AG09309 (cell line): ENCODE data around the gene NEURL2.

Source experiments
- DNase-seq: peaks from one replicate; pipeline ENCODE4 v3.0.0-alpha.2; 2010; ENCODE audit warnings: low read depth
- H3K4me3 ChIP-seq: 2 replicates; pipeline ENCODE4 v1.5.1; 2011; ENCODE audit warnings: mild to moderate bottlenecking, low read depth, low read length, moderate library complexity; ENCODE audit not compliant: control insufficient read depth
- CTCF ChIP-seq: IDR thresholded peaks from 2 replicates; pipeline ENCODE4 v1.5.1; 2011; ENCODE audit warnings: mild to moderate bottlenecking, low read depth, low read length, inconsistent platforms; ENCODE audit not compliant: insufficient read depth, control insufficient read depth; ENCODE audit errors: missing control alignments

NEURL2 gene

GRCh38 chr20:45919542-45920399 is 28.8 kb upstream of the NEURL2 start:
- no peak for TF ChIP-seq CTCF
- H3K4me3 ChIP-seq, result no peak overlapping the region
- DNase-seq, result no peak

GRCh38 chr20:45918779-45919537 is 27.9 kb upstream of the NEURL2 start:
- no peak for TF ChIP-seq CTCF
- no peak for DNase-seq
- no peak overlapping the region for H3K4me3 ChIP-seq

GRCh38 chr20:45918182-45918737 is 27.3 kb upstream of the NEURL2 start:
- no peak overlapping the region for H3K4me3 ChIP-seq
- no peak for DNase-seq
- TF ChIP-seq CTCF, result no peak

- TF ChIP-seq CTCF, result no peak
- DNase-seq, result no peak
Measured at GRCh38 chr20:45917790-45918141, 26.8 kb upstream of the NEURL2 start.

GRCh38 chr20:45913116-45913515 is 22.1 kb upstream of the NEURL2 start:
- no peak for TF ChIP-seq CTCF
- DNase-seq, result no peak
- H3K4me3 ChIP-seq, result no peak overlapping the region

More at GRCh38 chr20:45917790-45918141, 26.8 kb upstream of the NEURL2 start:
- no peak overlapping the region for H3K4me3 ChIP-seq

- DNase-seq, result no peak
- H3K4me3 ChIP-seq, result peak overlapping the region; percentile 48
- TF ChIP-seq CTCF, result no peak
Measured at GRCh38 chr20:45912344-45912682, 21.3 kb upstream of the NEURL2 start.
